DND-41 (cell line): Measurements from ENCODE around the gene ST8SIA1.

ENCODE experiments used
- CTCF ChIP-seq: IDR thresholded peaks from 2 replicates; pipeline ENCODE4 v1.5.1; 2012; ENCODE audit warnings: borderline replicate concordance, low read length, moderate library complexity, mild to moderate bottlenecking; ENCODE audit not compliant: poor library complexity, severe bottlenecking; ENCODE audit errors: extremely low read depth
- EZH2 ChIP-seq: IDR thresholded peaks from 3 replicates; pipeline ENCODE4 v1.6.1; 2012; ENCODE audit warnings: borderline replicate concordance, low read depth, mild to moderate bottlenecking, moderate library complexity, low read length, inconsistent platforms; ENCODE audit not compliant: severe bottlenecking

- TF ChIP-seq CTCF (no peak), EZH2 (no peak)
These were observed 99.9 kb downstream of the ST8SIA1 start for GRCh38 chr12:22234561-22234960.
